LNCaP clone FGC (cell line): Measurements from ENCODE around the gene GPR135.

ENCODE experiments used
- DNase-seq: peaks from one replicate; pipeline ENCODE4 v3.0.0-alpha.2; 2011; ENCODE audit warnings: low read depth
- H3K4me3 ChIP-seq: 2 replicates; pipeline ENCODE4 v1.5.1; 2011; ENCODE audit warnings: mild to moderate bottlenecking, low read depth, low read length, control low read depth
- CTCF ChIP-seq: IDR thresholded peaks from 2 replicates; pipeline ENCODE4 v1.5.1; 2012; ENCODE audit warnings: mild to moderate bottlenecking; ENCODE audit not compliant: control insufficient read depth, insufficient read depth; ENCODE audit errors: extremely low read depth

GPR135 gene

DNA sequence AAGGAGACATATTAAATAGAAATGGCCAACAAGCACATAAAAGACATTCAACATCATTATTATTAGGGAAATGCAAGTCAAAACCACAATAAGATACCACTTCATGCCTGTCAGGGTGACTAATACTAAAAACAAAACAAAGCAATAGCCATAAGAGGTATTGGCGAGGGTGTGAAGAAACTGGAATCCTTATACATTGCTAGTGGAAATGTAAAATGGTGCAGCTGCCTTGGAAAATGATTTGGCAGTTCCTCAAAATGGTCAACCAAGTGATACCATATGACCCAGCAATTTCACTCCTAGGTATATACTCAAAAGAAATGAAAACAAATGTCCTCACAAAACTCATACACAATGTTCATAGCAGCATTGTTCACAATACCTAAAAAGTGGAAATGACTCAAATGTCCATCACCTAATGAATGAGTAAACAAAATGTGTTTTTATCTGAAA, 27.0 kb downstream of the GPR135 start:
- TF ChIP-seq CTCF: no peak
- H3K4me3 ChIP-seq: no peak overlapping the region
- DNase-seq: no peak

DNA sequence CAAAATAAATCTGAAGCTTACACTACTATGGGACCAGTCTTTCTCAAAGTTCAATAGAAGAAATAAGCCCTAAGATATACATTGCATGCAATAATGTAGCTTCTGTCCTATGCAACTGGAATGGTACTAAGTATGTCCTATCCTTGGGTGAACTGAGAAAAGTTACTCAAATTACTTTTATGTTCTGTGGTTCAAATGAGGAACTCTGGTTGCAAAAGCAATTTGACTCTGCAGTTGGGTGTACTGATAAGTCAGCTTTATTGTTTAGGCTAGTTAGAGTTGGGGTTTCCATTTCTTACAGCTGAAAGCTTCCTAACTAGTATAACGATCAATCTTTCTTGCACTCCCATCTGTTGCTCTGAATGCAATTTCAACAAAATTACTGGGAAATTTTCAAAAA, 29.2 kb downstream of the GPR135 start:
- H3K4me3 ChIP-seq: no peak overlapping the region
- no peak for DNase-seq
- no peak for TF ChIP-seq CTCF

- no peak for DNase-seq
- TF ChIP-seq CTCF: no peak
- H3K4me3 ChIP-seq: no peak overlapping the region
Measured at GRCh38 chr14:59435101-59435500, 30.1 kb downstream of the GPR135 start.

GRCh38 chr14:59429790-59430189, 35.4 kb downstream of the GPR135 start:
- TF ChIP-seq CTCF: no peak
- H3K4me3 ChIP-seq: no peak overlapping the region
- DNase-seq: no peak

DNA sequence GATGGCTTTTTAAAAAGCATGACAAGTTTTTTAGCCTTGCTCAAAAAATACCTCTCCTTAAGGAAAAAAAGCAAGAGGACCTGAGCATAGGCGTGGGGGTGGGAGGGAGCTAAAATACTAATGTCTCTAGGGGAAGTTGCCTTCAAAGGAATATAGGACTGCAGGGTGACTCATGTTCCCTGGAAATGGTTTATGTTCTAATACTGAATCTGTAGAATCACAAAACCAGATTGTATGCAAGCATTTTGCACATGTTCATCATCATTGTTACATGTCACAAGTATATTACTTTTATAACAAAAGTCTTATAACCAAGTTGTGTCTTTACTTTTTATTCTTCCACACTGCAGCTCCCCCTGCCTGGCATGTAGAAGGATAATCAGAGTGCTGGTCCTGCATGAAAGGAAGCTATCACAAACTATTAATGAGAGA, 36.6 kb downstream of the GPR135 start:
- peak; percentile 19; the same call in 1 of the 2 replicates for TF ChIP-seq CTCF
- no peak for DNase-seq
- no peak overlapping the region for H3K4me3 ChIP-seq

- DNase-seq: no peak
- no peak overlapping the region for H3K4me3 ChIP-seq
- TF ChIP-seq CTCF: no peak
Measured at GRCh38 chr14:59427653-59428580, 37.3 kb downstream of the GPR135 start.
